GM18505 (cell line): Measurements from ENCODE around the gene MYRF.

Source experiments
- ATAC-seq: cut with Tn5 transposase; IDR thresholded peaks from one replicate; pipeline ENCODE4 v1.9.1; 2021; ENCODE audit not compliant: unreplicated experiment
- POLR2A ChIP-seq: IDR thresholded peaks from 4 replicates; pipeline ENCODE4 v1.6.1; 2011; ENCODE audit warnings: borderline replicate concordance; ENCODE audit not compliant: insufficient read depth, insufficient read length; ENCODE audit errors: extremely low read depth

MYRF gene

GRCh38 chr11:61714916-61715315 lies 37.5 kb upstream of the MYRF start:
- TF ChIP-seq POLR2A: no peak
- ATAC-seq: no peak

GRCh38 chr11:61715867-61716266 lies 36.6 kb upstream of the MYRF start:
- no peak for ATAC-seq
- no peak for TF ChIP-seq POLR2A

GRCh38 chr11:61716478-61717285 lies 35.8 kb upstream of the MYRF start:
- ATAC-seq: no peak
- TF ChIP-seq POLR2A: no peak

GRCh38 chr11:61717286-61718033 lies 35.0 kb upstream of the MYRF start:
- ATAC-seq: no peak
- TF ChIP-seq POLR2A: no peak

- no peak for TF ChIP-seq POLR2A
- no peak for ATAC-seq
Measured at GRCh38 chr11:61718046-61718531, 34.3 kb upstream of the MYRF start.

- TF ChIP-seq POLR2A: no peak
- no peak for ATAC-seq
Measured at GRCh38 chr11:61718621-61719302, 33.7 kb upstream of the MYRF start.

- no peak for ATAC-seq
- TF ChIP-seq POLR2A: no peak
Measured at GRCh38 chr11:61719978-61720377, 32.5 kb upstream of the MYRF start.

- TF ChIP-seq POLR2A: no peak
- no peak for ATAC-seq
Measured at GRCh38 chr11:61720597-61720996, 31.8 kb upstream of the MYRF start.

- no peak for TF ChIP-seq POLR2A
- ATAC-seq: no peak
Measured at GRCh38 chr11:61724437-61724836, 28.0 kb upstream of the MYRF start.

GRCh38 chr11:61725781-61726231 lies 26.6 kb upstream of the MYRF start:
- no peak for TF ChIP-seq POLR2A
- ATAC-seq: no peak

- ATAC-seq: no peak
- no peak for TF ChIP-seq POLR2A
Measured at GRCh38 chr11:61726775-61727174, 25.7 kb upstream of the MYRF start.

GRCh38 chr11:61727401-61727811 lies 25.0 kb upstream of the MYRF start:
- no peak for TF ChIP-seq POLR2A
- no peak for ATAC-seq
